RWPE2 (cell line): ENCODE data around the gene LRRC45.
A peak's percentile ranks its signal among the peaks of the same experiment; 100 is the strongest.

ENCODE experiments used
- ATAC-seq: fragments of 200-7000 bp; cut with Tn5 transposase; 3 replicates; pipeline ENCODE4 v1.9.1; 2021; ENCODE audit warnings: low read depth
- DNase-seq: peaks from one replicate; pipeline ENCODE4 v3.0.0-alpha.2; 2020; ENCODE audit warnings: low spot score
- H3K27ac ChIP-seq: fragments of 450-650 bp; 2 replicates; pipeline ENCODE4 v1.5.1; 2017; ENCODE audit warnings: mild to moderate bottlenecking; ENCODE audit not compliant: poor library complexity, severe bottlenecking
- H3K27me3 ChIP-seq: fragments of 250-450 bp; sonication (Bioruptor Pico); 2 replicates; pipeline ENCODE4 v1.5.1; 2021; ENCODE audit warnings: mild to moderate bottlenecking, moderate library complexity; ENCODE audit not compliant: insufficient read depth, poor library complexity, severe bottlenecking
- H3K36me3 ChIP-seq: fragments of 250-450 bp; sonication (Bioruptor Pico); 2 replicates; pipeline ENCODE4 v1.5.1; 2020; ENCODE audit warnings: low read depth, mild to moderate bottlenecking, moderate library complexity
- H3K4me1 ChIP-seq: fragments of 250-450 bp; sonication (Bioruptor Pico); 2 replicates; pipeline ENCODE4 v1.5.1; 2021; ENCODE audit warnings: mild to moderate bottlenecking, moderate library complexity; ENCODE audit not compliant: insufficient read depth, poor library complexity, severe bottlenecking
- H3K4me3 ChIP-seq: fragments of 250-450 bp; sonication (Bioruptor Pico); 2 replicates; pipeline ENCODE4 v1.5.1; 2021; ENCODE audit warnings: mild to moderate bottlenecking, moderate library complexity; ENCODE audit not compliant: severe bottlenecking
- H3K9me3 ChIP-seq: fragments of 250-450 bp; sonication (Bioruptor Pico); 2 replicates; pipeline ENCODE4 v1.5.1; 2021; ENCODE audit warnings: mild to moderate bottlenecking, moderate library complexity; ENCODE audit not compliant: severe bottlenecking
- TF ChIP-seq, protein P1 (sequence below): fragments of 450-650 bp; IDR thresholded peaks from one replicate; pipeline ENCODE4 v1.5.1; 2017; ENCODE audit warnings: mild to moderate bottlenecking, moderate library complexity; ENCODE audit not compliant: poor library complexity, severe bottlenecking

Gene LRRC45

DNA sequence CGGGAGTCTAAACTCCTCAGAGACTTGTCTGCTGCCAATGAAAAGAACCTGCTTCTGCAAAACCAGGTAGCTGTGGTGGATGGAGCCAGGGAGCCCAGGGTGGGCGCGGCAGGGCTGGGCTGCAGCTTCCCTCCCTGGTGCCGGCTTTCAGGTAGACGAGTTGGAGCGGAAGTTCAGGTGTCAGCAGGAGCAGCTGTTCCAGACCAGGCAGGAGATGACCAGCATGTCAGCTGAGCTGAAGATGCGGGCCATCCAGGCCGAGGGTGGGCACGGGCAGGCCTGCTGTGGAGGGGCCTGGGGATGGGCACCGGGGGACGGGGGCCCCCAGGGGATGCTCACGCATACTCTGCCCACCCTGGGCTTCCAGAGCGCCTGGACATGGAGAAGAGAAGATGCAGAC, 5.1 kb downstream of the LRRC45 start:
- TF ChIP-seq, protein P1, sequence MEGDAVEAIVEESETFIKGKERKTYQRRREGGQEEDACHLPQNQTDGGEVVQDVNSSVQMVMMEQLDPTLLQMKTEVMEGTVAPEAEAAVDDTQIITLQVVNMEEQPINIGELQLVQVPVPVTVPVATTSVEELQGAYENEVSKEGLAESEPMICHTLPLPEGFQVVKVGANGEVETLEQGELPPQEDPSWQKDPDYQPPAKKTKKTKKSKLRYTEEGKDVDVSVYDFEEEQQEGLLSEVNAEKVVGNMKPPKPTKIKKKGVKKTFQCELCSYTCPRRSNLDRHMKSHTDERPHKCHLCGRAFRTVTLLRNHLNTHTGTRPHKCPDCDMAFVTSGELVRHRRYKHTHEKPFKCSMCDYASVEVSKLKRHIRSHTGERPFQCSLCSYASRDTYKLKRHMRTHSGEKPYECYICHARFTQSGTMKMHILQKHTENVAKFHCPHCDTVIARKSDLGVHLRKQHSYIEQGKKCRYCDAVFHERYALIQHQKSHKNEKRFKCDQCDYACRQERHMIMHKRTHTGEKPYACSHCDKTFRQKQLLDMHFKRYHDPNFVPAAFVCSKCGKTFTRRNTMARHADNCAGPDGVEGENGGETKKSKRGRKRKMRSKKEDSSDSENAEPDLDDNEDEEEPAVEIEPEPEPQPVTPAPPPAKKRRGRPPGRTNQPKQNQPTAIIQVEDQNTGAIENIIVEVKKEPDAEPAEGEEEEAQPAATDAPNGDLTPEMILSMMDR: no peak
- no peak for DNase-seq
- no peak for ATAC-seq
- H3K4me1 ChIP-seq: no peaks in the 10 kb centered on the region
- H3K36me3 ChIP-seq: no peaks in the 10 kb centered on the region; the same call in 1 of the 2 replicates
- H3K27ac ChIP-seq: no peak overlapping the region
- H3K27me3 ChIP-seq: no peaks in the 10 kb centered on the region
- H3K4me3 ChIP-seq: no peak overlapping the region
- H3K9me3 ChIP-seq: no peaks in the 10 kb centered on the region

DNA sequence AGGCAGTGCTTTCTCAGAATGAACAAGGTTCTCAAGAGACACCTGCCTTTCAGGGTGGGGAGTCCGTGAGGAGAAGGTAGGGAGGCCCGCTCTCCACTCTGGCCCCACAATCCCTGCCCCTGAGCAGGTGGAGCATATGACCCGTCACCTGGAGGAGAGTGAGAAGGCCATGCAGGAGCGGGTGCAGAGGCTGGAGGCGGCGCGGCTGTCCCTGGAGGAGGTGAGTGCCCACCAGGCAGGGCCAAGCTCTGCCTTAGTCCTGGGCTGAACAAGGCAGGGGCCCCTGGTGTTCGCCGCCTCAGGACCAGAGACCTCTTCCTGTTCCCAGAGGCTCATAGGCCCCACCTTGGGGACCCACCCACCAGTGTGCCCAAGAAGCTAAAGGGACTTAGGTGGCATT, 5.9 kb downstream of the LRRC45 start:
- DNase-seq (no peak), ATAC-seq (no peak)
- TF ChIP-seq, protein P1: no peak
- Histone ChIP-seq H3K4me3 (no peak overlapping the region), H3K4me1 (no peaks in the 10 kb centered on the region), H3K27ac (no peak overlapping the region), H3K9me3 (no peaks in the 10 kb centered on the region), H3K36me3 (no peaks in the 10 kb centered on the region; the same call in 1 of the 2 replicates), H3K27me3 (no peaks in the 10 kb centered on the region)

DNA sequence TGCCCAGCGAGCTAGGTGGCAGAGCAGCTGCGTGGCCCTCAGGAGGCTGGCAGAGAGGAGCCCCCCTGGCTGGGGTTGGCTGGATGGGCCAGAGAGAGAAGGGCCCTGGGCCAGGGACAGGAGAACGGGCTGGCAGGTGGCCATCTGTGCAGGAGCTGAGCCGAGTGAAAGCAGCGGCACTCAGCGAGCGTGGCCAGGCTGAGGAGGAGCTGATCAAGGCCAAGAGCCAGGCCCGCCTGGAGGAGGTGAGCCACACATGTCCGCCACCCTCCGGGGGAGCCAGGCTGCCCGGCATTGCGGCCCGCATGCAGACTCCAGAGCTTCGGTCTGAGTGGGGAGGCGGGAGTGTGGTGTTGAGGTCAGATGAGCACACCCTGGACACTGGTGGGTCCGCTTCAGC, 6.3 kb downstream of the LRRC45 start:
- no peaks in the 10 kb centered on the region; the same call in 1 of the 2 replicates for H3K36me3 ChIP-seq
- TF ChIP-seq, protein P1: no peak
- no peak overlapping the region for H3K4me3 ChIP-seq
- H3K27me3 ChIP-seq: no peaks in the 10 kb centered on the region
- no peaks in the 10 kb centered on the region for H3K9me3 ChIP-seq
- H3K27ac ChIP-seq: no peak overlapping the region
- ATAC-seq (no peak), DNase-seq (no peak)
- no peaks in the 10 kb centered on the region for H3K4me1 ChIP-seq

DNA sequence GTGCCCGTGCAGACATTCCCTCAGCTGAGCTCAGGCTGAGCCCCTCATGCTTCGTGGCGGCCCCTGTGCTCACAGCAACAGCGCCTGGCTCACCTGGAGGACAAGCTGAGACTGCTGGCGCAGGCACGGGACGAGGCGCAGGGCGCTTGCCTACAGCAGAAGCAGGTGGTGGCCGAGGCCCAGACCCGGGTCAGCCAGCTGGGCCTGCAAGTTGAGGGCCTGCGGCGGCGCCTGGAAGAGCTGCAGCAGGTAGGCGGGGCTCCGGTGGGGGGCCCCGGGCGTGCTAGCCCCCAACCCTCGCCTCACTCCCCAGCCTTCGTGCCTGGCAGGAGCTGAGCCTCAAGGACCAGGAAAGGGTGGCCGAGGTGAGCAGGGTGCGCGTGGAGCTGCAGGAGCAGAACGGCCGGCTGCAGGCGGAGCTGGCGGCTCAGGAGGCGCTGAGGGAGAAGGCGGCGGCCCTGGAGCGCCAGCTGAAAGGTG, 6.9 kb downstream of the LRRC45 start:
- Histone ChIP-seq H3K27me3 (no peaks in the 10 kb centered on the region), H3K36me3 (peaks cover 1% of the 10 kb centered on the region), H3K4me1 (no peaks in the 10 kb centered on the region), H3K27ac (no peak overlapping the region), H3K4me3 (no peak overlapping the region), H3K9me3 (no peaks in the 10 kb centered on the region)
- TF ChIP-seq, protein P1: no peak
- DNase-seq (no peak), ATAC-seq (no peak)

DNA sequence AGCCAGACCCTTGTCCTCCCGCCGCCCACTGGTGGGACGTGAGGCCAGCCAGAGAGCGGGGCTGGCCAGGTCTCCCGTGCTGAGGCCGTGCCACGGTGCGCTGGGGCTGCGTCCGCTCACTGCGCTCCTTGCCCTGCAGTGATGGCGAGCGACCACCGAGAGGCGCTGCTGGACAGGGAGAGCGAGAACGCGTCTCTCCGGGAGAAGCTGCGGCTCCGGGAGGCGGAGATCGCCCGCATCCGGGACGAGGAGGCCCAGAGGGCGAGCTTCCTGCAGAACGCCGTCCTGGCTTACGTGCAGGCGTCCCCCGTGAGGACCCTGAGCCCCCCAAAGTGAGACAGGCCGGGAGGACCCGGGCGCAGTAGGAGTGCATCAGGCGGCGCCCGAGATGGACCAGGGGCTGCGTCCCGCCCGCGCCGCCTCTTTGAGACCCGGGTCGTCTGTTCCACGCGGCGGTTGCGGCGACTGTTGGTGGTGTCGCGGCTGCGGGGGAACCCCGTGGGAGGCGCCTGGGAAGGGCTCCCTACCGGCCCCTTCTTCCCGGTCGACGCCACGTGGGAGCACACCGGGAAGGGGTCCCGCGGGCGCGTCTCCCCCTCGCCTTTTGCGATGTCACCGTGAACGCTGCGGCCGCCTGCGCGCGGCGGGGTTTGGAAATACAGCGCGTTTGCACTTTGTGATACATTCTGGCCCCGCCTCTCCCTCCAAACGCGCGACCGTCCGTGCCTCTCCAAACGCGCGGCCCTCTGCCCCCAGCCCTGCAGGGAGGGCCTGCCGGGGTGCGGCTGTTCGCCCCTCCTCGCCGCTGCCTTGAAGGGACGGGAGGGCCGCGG, 7.6 kb downstream of the LRRC45 start:
- DNase-seq: no peak
- Histone ChIP-seq H3K4me1 (no peaks in the 10 kb centered on the region), H3K9me3 (no peaks in the 10 kb centered on the region), H3K4me3 (peak overlapping the region; percentile 46), H3K27me3 (no peaks in the 10 kb centered on the region), H3K36me3 (peaks cover 8% of the 10 kb centered on the region), H3K27ac (peak overlapping the region; percentile 52)
- peak; percentile 49 for ATAC-seq
- TF ChIP-seq, protein P1: peak; percentile 86
